ENCODE results near the gene ARAP3.

DNA sequence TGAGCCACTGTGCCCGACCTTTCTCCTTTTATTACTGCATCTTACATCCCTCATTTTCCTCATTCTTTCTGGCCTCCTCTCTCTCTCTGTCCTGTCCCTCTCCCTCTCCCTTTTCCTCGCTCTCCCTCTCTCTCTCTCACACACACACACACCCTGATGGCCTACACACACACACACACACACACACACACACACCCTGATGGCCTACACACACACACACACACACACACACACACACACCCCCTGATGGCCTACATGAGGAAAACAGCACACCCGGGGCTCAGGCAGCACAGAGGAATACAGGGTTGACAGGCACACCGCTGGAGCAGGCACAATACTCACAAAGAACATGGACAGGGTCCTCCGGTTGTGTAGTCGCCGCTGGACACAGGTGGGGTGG lies 27.0 kb downstream of the ARAP3 start:
- TF ChIP-seq, protein P1, sequence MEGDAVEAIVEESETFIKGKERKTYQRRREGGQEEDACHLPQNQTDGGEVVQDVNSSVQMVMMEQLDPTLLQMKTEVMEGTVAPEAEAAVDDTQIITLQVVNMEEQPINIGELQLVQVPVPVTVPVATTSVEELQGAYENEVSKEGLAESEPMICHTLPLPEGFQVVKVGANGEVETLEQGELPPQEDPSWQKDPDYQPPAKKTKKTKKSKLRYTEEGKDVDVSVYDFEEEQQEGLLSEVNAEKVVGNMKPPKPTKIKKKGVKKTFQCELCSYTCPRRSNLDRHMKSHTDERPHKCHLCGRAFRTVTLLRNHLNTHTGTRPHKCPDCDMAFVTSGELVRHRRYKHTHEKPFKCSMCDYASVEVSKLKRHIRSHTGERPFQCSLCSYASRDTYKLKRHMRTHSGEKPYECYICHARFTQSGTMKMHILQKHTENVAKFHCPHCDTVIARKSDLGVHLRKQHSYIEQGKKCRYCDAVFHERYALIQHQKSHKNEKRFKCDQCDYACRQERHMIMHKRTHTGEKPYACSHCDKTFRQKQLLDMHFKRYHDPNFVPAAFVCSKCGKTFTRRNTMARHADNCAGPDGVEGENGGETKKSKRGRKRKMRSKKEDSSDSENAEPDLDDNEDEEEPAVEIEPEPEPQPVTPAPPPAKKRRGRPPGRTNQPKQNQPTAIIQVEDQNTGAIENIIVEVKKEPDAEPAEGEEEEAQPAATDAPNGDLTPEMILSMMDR (IDR thresholded peaks at IDR 0.05; ENCODE audit: low read depth, low read length): no peak
- no peak for TF ChIP-seq EZH2phosphoT487 (IDR thresholded peaks at IDR 0.05; ENCODE audit: low read depth)
